Kidney capillary endothelial cell (primary cell): Measurements from ENCODE around the gene CIBAR2.

ENCODE experiments used
- DNase-seq: peaks from one replicate; pipeline ENCODE4 v3.0.0-alpha.2; 2018; ENCODE audit warnings: low spot score

The CIBAR2 gene

DNA sequence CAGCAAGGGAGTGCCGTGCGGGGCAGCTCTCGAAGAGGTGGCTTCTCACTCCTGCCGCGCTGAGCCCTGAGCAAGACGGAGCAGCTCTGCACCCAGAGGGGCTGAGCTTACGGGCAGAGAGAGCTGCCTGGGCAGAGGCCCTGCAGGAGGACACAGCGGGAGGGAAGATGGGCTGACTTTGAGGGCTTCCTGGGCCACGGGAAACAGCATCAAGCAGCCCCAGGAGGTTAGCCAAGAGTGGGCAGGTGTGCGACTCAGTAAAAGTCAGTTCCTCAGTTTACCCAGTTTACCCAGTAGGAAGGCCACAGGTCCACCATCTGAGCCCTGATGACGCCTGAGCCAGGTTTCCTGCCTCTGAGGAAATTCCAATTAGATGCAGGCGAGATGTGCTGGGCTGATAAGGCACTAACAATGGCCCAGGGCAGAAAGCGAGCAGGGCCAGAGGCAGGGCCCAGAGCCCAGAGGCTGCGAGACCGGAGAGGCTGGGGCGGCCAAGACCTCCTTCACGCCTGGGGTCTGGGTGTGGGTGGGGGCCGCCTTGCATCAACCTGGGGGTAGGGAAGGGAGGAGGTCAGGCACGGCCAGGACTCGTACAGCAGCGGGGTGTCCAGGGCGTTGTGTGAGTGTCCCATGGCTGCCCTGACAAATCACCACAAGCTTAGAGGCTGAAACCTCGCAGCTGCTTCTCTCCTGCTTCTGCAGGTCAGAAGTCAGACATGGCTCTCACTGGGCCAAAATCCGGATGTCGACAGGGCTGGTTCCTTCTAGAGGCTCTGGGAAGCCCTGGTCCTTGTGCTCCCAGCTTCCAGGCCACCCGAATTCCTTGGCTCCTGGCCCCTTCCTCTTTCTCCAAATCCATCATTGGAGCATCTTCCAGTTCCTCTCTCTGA, 32.0 kb upstream of the CIBAR2 start:
- peak; percentile 48 for DNase-seq

DNA sequence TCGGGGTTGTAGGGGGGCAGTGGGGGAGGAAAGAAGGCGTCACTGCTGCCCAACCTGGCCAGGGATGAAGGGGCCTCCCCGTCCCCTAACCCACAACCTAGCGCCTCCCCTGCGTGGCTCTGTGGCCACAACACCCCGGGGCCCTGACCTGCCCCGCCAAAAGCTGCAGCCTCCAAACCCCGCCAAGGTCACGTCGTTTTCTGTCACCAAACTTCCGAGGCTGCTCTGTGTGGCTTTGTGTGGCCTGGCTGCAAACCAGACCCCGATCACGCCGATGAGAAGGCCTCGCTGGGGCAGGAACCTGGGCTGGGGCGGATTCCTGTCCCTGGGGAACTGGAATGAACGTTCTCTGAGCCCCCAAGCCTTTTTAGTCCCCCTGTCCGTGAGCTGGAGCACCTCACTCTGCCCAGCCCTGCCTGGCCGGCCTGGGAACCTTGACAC, 30.5 kb upstream of the CIBAR2 start:
- DNase-seq: no peak

DNA sequence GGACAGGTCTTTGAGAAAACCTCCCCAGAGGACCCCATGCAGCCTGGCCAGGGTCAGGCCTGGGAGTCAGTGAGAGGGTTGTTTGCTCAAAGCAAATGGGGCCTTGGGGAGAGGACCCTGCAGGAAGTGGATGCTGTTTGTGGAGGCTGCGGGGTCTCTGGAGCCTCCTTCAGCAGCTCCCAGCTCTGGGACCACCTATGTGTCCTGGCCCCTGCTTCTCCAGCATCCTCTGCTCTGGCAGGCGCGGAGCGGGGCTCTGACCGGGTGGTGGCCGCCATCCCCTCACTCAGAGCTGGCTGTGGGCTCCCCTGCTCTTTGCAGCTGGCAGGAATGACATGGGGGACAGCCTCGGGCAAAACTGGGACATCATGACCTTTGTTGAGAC, 29.8 kb upstream of the CIBAR2 start:
- no peak for DNase-seq

DNA sequence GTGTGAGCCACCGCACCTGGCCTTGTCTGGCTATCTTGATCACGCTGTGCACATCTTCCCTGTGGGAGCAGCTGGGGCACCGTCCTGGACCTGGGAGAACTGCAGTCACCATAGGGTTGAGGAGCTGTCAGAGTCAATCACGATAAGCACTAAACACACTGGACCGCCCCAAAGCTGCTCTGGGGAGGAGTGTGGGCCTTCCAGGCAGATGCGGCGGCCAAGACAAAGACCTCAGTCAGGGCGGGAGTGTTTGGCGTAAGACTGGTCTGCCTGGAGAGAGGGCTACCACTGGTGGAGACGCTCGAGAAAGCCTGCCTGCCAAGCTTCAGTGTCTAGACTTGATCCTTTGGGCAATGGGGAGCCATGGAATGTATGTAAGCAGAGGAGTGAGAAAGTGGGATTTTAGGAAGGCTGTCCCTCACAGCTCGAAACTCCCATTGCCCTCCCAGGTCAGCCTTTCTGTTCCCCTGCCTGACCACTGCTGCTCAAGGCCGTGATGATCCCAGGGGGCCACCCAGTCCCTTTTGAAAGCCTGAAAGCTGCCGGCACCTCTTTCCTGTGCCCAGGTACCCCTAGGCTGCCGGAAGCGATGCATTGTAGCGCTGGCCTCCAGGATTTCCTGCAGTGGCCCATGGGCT, 29.3 kb upstream of the CIBAR2 start:
- DNase-seq: no peak

DNA sequence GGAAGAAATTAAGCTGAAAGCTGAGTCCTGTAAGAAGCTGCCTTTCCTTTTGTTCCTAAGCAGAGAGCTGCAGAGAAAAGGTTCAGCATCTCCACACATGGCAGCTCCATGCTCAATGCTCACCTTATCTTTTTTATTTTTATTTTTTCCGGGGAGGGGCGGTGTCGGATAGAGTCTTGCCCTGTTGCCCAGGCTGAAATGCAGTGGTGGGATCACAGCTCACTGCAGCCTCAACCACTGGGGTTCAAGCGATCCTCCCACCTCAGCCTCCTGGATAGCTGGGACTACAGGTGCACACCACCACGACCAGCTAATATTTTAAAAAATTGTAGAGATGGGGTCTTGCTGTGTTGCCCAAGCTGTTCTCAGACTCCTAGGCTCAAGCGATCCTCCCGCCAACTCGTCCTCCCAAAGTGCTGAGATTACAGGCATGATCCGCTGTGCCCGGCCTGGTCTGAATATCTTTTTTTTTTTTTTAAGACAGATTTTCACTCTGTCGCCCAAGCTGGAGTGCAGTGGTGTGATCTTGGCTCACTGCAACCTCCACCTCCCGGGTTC, 28.3 kb upstream of the CIBAR2 start:
- no peak for DNase-seq

DNA sequence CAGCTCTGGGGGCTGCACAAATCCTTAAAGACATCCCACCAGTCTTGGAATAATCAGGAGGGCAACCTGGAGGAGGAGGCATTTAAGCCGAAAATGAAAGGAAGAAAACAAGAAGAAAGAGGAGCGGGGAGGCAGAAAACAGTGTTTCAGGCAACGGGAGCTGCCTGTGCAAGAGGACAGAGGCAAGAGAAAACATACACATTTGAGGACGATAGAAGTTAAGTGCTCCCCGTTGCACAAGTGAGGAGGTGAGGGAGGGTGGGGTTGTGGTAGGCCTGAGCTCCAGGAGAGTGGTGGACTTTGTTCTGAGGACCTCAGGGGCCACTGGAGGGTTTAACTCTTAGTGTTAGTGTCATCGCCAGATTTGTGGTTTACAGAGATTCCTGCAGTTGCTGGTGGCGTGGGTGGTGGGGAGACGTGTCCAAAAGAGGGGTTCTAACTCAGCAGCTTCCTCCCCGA, 27.6 kb upstream of the CIBAR2 start:
- DNase-seq: no peak

DNA sequence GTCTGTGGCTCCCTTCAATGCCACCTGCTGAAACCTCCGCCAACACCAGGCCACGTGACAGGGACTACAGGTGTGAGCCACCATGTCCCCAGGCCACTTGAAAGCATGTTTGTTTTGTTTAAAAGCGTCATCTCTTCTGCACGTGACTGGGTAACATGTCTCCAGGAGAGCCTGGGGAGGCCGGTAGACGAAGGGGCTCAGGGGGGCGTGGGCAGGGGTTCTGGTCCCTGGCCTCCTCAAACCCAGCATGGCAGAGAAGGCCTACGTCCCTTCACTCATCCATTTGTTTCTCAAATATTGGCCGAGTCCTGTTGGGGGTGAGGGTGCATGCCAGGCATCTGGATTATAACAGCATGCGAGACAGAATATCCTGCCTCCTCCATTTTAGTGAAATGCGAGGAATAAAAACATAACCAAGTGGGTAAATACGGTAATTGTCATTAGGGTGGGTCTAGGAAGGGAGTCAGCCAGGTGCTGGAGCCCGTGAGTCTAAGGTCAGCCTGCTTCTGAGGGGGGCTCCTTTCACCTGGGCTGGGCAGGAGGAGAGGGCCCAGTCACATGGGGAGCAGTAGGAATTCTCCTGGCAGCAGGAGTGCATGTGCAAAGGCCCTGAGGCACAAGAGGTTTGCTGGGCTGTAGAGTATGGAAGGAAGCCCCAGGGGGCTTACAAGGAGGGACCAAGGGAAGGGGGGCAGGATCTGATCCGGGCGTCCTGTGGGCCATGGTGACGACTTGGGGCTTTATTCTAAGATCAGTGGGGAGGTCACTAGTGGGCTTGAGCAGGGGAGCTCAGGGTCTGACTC, 26.8 kb upstream of the CIBAR2 start:
- no peak for DNase-seq

DNA sequence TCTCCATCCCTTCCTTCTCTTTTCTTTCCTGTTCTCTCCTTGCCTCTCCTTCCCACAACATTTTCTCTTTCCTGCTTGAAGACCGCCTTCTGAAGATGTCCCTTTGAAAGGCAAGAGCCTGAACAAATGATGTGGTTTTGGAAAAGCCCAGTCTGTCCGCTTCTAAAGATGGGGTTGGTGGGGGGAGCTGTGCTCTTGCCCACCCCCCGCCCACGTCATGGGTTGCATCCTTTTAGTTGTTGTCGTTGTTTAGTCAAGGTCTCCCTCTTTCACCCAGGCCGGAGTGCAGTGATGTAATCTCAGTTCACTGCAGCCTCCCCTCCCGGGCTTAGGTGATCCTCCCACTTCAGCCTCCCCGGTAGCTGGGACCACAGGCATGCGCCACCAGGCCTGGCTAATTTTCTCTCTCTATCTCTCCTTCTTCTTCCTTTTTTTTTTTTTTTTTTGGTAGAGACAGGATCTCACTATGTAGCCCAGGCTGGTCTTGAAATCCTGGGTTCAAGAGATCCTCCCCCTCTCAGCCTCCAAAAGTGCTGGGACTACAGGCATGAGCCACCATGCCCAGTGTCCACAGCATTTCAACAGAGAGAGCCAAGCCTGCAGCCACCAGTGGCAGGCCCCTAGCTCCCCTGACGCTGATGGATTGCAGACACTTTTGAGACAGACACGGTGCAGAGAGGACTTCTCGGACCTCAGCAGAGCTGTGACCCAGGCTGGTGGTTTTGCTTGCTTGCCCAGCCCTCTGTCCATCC, 26.0 kb upstream of the CIBAR2 start:
- no peak for DNase-seq

DNA sequence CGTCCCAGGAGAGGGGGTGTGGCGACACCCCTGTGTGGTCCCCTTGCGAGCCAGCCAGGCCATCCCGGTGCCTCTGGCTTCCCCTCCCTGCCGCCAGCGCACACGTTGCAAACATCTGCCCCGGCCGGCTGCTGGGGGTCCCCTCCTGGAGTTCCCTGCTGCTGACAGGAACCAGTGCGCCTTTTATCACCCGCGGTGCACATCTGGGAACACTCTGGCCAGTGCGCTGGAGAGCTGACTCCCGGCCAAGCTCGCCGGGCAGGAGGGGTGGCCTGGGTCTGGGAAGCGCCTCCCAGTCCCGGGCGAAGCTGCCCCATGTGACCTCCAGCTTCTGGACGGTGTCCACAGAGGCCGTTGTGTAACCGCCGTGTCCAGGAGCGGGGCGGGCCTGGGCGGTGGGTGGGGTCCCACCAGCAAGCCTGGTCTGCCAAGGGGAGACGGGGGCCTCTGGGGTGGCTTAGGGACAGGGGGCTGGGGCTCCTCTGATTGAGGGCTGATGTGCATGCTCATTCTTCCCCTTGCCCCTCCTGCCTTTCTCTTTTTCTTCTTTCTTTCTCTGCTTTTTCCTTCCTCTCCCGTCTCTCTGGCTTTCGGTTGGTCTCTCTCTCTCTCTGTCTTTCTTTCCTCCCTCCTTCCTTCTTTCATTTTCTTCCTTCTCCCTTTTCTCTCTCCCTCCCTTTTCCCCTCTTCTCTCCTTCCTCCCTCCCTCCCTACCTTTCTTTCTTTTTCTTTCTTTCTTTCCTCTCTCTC, 25.2 kb upstream of the CIBAR2 start:
- DNase-seq: no peak

DNA sequence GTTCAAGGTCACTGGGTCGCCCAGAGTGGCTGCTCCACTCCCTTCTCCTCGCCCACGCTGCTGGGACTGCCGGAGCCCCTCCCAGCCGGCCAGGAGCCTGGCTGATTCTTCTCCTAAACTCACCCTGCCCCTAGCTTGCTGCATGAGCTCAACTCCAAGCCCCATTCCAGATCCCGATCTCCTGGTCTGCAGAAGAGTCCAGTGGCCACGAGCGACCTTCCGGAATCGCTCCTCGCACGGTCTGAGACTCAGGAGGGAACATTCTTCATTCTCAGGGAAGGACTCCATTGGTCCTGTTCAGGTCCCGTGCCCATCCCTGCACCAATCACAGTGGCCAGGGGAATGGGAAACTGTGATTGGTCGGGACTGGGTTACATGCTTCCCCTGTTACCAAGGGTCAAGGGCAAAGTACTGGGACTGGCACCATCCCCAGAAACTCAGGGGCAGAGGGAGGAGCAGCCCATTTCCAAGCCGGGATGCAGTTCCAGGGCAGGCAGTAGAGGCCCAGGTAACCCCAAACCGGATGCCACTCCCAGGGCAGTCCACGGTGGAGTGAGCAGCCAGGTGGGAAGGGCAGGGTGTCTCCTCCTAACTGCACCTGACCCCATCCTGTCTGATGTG, 24.5 kb upstream of the CIBAR2 start:
- DNase-seq: no peak

DNA sequence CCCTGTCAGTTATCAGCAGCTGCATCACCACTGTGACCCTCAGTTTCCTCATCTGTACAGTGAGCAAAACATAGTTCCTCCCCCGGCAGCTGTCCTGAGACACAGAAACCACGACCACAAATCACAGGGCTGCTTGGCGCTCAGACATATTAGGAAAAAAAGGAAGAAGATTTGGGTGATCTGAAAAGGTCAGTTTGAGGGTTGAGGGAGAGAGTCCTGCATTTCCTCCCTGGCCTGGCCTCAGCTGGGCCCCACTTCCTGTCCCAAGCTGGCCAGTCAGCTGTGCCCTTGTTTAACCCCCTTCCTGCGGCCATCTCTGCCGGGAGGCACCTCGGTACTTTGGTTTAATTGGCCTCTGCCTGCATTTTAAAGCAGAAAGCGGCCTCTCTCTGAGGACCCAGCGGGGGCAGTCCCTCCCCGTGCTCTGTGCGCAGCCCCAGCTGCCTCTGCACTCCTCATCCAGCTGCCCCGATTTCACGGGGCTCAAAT, 24.0 kb upstream of the CIBAR2 start:
- no peak for DNase-seq

DNA sequence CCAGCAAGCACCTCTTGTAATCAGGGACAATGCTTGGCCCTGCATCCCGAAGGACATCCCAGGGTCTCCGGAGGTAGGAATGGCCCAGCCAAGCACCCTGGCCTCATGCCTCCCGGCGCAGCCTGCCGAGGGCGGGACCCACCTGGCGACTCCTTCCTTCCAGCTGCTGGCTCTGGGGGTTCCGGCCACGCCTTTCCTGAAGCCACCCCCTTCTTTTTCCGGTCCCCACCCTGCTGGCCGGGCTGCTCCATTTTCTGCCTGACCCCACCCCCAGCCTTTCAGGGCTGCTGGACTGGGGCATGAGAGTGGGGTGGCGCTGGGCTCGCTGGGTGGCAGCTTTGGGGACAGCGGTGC, 22.5 kb upstream of the CIBAR2 start:
- no peak for DNase-seq

DNA sequence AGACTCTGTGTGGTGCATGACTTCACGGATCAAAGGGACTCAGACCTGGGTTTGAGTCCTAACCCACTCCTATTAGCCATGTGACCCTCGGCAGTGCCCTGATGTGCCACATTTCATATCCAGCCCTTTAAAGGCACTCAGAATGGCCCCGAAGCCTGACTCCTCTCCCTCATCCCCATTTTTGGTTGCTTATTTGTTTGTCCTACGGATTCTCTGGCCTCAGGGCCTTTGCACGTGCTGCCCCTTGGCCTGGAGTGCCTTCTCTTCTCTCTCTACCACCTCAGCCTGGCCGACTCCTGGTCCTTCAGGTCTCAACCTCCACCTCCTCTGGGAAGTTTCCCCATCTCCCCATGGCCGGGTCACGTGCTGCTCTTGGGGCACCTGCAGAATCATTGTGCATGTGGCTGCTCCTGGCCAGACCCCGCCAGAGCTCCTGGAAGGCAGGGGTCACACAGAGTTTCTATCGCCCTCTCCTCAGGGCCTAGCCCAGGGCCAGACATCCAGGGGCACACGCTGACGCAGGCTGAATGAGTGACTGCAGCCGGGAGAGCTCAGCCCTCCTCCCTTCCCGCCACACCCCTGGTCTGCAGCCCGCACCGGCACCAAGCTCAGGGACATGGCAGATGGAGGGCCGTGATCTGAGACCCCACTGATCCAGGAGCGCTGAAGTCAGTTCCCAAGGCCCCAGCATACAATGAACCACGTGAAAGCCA, 22.0 kb upstream of the CIBAR2 start:
- DNase-seq: no peak

DNA sequence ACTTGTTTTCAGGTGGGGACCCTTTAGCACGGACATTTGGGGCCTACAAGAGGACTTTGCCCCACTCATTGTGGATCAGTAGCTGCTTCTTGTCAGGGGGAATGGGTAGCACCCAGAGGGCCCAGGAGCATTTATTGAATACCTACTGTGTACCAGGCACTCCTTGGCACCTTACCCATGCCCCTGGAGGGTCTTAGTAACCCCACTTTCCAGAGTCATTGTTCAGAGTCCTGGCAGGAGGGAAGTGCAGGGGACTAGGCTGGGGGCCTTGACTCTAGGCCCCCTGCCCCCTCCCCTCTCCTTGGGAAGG, 21.0 kb upstream of the CIBAR2 start:
- no peak for DNase-seq

DNA sequence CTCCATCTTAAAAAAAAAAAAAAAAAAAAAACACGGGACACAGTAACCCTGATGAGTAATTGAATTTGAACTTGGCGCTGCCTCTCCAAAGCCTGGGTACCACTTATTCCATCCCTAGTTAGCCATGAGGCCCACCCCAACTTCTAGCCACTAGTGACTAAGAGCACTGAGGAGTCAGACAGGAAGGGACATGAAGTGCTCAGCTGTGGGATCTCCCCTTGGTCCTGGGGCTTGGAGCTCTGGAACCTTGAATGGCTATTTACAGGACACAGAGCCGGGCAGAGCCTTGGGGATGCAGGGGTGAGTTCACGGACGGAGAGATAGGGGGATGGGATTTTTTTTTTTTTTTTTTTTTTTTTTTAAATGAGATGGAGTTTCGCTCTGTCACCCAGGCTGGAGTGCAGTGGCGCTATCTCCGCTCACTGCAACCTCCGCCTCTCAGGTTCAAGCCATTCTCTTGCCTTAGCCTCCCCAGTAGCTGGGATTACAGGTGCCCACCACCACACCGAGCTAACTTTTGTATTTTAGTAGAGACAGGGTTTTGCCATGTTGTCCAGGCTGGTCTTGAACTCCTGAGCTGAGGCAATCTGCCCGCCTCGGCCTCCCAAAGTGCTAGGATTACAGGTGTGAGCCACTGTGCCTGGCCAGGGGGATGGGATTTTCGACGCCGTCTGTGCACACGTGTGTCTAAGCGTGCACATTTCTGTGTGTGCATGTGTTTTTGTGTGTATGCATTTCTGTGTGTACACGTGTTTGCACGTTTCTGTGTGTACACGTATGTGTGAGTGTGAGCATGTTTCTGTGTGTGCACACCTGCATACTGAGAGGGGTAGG, 20.4 kb upstream of the CIBAR2 start:
- DNase-seq: no peak

DNA sequence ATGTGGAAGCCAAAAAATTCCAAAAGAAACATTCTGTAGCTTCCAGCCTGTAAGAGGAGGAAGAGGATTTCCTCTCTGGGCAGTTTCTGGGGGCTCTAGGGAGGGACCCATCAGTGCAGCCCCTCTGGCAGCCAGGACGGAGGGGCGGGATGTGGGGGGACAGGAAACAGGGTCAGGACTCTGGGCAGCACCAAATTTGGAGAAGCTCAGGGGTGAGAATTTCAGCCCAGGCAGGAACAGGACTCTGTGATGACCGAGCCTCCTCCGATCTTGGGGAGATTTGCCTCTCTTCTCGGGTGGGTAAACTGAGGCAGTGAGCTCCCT, 18.4 kb upstream of the CIBAR2 start:
- DNase-seq: no peak

DNA sequence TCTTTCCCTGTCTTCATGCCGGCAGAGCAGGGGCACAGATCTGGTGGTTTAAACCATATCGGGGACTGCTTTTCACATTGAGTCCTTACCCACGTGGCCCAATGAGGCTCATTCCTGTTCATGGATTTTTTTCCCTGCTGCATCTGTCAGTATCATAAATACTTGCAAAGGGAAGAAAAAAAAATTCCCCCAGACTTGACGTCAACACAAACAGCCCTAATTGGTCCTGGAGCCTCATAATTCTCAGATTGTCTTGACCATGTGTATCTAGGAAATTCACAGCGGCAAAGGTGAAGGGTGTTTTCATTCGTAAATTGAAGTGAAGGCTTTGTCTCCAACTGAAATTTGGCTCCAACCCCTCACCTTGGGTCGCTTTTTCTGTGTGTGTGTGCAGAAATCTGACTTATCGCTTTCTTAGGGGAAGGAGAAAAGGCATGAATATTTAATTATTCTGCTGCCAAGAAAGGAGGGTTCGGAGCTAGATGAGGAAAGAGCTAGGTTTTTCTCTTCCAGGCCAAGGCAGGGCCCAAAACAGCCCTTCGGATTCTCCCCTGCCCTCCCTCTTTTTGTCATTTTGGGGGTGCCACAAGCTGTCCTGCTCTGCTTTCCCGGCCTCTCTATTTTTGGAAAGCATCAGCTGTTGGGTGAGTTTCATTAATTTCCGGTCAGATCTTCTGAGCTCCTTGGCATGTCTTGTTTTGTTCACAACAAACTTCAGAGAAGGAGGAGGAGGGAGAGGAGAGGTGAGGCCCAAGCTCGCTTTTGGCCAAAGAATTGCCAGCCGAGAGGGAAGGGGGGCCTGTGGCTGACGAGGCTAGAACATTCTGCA, 17.8 kb upstream of the CIBAR2 start:
- DNase-seq: no peak
